ENCODE data around the gene PAX2.

PAX2 gene

DNA sequence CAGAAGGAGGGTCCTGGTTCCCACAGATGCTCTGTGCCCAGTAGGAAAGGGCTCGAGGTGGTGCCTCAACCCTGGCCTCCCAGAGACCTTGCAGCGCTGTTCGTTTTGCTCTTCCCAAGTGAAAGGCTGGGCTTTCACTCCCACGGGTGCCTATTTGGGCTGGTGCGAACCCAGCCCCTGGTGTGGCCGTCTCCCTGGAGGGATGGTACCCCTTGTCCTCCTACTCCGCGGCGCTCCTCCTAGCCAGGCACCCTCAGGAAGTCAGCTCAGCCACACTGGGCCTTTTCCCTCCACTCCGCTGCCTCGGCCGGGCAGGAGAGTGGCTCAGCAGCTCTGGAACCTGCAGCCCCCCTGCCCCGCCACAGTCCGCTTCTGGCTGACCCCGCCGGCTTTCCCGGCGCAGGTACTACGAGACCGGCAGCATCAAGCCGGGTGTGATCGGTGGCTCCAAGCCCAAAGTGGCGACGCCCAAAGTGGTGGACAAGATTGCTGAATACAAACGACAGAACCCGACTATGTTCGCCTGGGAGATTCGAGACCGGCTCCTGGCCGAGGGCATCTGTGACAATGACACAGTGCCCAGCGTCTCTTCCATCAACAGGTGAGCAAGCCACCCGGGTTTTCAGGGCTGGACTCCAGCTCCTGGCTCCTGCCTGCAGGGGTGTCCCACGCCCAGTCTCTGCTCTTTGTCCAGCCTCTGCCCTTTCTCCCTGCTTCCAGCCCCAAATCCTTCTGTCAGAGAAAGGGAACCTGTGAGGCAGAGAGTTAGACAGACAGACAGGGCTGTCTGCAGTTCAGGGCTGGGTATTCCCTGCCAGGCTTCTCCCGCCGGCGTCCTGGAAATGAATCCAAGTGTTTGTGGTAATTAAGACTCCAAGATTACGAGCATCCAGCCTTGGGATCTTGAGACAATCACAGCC, 5.2 kb downstream of the PAX2 start:
- no peak overlapping the region for H3K27ac ChIP-seq (ENCODE audit: low read length)
- H3K4me1 ChIP-seq (ENCODE audit: control insufficient read depth in 1 of 2, insufficient read depth in 2 of 2, low read length in 2 of 2): peaks cover 0 to 39% of the 10 kb centered on the region in 2 donors
- peaks cover 77% of the 10 kb centered on the region for H3K27me3 ChIP-seq (ENCODE audit: low read depth, low read length)
- H3K36me3 ChIP-seq (ENCODE audit: control insufficient read depth in 1 of 2, insufficient read depth in 2 of 2, low read length in 2 of 2): no peaks in the 10 kb centered on the region
- no peaks in the 10 kb centered on the region for H3K9me3 ChIP-seq (ENCODE audit: control insufficient read depth in 1 of 2, low read length in 2 of 2)
- no peak overlapping the region for H3K4me3 ChIP-seq (ENCODE audit: low read depth in 1 of 2, low read length in 2 of 2)

DNA sequence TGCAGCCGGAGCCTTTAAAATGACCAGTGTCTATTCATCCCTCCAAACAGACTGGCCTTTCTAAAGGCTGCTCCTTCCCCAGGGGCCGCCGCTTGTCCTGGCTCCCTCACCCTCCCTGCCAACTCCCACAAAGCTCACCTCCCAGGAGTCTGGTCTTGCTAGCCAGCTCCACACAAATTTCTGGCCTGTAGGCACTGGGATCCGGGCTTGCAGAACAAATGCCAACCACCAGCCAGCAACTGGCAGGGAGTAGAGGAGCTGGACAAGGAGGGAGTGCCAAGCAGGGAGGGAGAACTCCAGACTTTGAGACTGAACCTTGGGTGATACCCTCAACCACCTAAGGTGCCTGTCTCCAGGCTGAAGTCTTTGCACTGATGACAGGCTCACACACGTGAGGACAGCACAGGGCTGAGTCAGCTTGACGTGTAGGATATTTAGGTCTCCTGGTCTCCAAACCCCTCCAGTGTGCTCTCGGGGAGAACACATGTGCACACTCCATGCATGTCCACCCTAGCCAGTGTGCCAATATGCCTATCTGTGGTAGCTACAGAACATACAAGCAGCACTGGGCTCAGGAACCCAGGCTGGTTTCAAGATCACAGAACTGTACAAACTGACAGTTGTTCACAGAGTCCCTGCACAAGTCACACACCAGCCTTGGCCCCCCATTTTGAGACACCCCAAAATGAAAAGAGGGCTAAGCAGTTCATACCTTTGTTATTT, 6.0 kb downstream of the PAX2 start:
- peaks cover 0 to 32% of the 10 kb centered on the region in 2 donors for H3K4me1 ChIP-seq (ENCODE audit: control insufficient read depth in 1 of 2, insufficient read depth in 2 of 2, low read length in 2 of 2)
- H3K36me3 ChIP-seq (ENCODE audit: control insufficient read depth in 1 of 2, insufficient read depth in 2 of 2, low read length in 2 of 2): no peaks in the 10 kb centered on the region
- no peak overlapping the region for H3K27ac ChIP-seq (ENCODE audit: low read length)
- H3K9me3 ChIP-seq (ENCODE audit: control insufficient read depth in 1 of 2, low read length in 2 of 2): no peaks in the 10 kb centered on the region
- H3K4me3 ChIP-seq (ENCODE audit: low read depth in 1 of 2, low read length in 2 of 2): no peak overlapping the region
- H3K27me3 ChIP-seq (ENCODE audit: low read depth, low read length): peaks cover 75% of the 10 kb centered on the region

DNA sequence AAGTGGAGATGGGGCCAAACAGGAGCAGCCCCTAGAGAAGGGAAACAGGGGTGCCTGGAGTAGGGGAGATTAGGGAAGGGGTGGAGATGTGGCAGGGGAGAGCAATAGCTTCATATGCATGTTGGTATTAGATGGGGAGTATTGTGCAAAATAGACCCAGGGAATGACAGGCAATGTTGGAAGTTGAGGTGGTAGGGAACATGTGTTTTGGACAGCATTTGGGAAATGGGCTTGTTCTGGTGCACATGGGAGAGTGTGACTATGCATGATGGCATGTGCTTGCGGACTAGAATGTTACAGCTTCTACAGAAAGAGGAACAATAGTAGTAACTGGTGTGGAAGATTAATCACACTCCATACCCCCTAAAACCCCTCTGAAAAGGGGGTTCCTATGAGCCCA, 10.4 kb downstream of the PAX2 start:
- Histone ChIP-seq H3K9me3 (ENCODE audit: control insufficient read depth in 1 of 2, low read length in 2 of 2) (no peaks in the 10 kb centered on the region), H3K36me3 (ENCODE audit: control insufficient read depth in 1 of 2, insufficient read depth in 2 of 2, low read length in 2 of 2) (no peaks in the 10 kb centered on the region), H3K27me3 (ENCODE audit: low read depth, low read length) (peaks cover 68% of the 10 kb centered on the region), H3K27ac (ENCODE audit: low read length) (no peak overlapping the region), H3K4me1 (ENCODE audit: control insufficient read depth in 1 of 2, insufficient read depth in 2 of 2, low read length in 2 of 2) (no peaks in the 10 kb centered on the region), H3K4me3 (ENCODE audit: low read depth in 1 of 2, low read length in 2 of 2) (no peak overlapping the region)

DNA sequence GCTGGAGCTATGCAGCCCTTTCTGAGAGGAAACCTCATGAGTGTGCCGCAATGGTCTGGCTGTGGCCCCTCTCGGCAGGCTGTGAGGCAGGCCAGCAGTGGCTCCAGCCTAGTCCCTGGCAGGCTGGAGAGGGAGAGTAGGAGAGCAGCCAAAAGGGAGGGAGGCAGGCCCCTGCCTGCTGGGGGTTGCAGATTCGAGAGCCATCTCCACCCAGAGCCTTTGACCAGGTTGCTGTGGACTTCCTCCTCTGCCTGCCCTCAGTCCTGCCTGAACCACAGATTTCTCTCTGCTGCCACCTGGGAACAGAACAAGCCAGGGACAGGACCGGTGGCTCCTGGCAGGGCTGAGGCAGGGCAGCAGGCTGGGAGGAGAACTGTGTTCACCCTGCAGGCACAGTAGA, 13.9 kb downstream of the PAX2 start:
- no peaks in the 10 kb centered on the region for H3K4me1 ChIP-seq (ENCODE audit: control insufficient read depth in 1 of 2, insufficient read depth in 2 of 2, low read length in 2 of 2)
- H3K36me3 ChIP-seq (ENCODE audit: control insufficient read depth in 1 of 2, insufficient read depth in 2 of 2, low read length in 2 of 2): no peaks in the 10 kb centered on the region
- H3K27ac ChIP-seq (ENCODE audit: low read length): no peak overlapping the region
- no peaks in the 10 kb centered on the region for H3K9me3 ChIP-seq (ENCODE audit: control insufficient read depth in 1 of 2, low read length in 2 of 2)
- no peak overlapping the region for H3K4me3 ChIP-seq (ENCODE audit: low read depth in 1 of 2, low read length in 2 of 2)
- H3K27me3 ChIP-seq (ENCODE audit: low read depth, low read length): peaks cover 38% of the 10 kb centered on the region

DNA sequence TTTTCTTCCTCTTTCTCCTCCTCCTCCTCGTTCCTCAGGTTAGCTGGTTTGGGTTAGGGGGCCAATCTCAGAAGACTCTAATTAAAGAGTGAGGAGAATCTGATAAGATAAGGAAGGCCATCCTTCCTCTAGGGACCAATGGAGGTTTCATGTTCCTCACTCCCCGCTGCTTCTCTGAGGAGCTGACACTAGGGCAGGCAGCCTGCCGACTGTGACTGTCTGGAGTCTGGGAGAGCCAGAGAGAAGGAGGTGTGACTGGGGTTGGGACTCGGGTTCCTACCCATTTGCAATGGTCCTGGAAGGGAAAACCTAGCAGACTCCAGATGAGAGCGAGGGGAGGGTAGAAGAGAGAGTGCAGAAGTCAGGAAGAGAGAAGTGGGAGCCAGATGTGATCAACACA, 15.3 kb downstream of the PAX2 start:
- H3K27me3 ChIP-seq (ENCODE audit: low read depth, low read length): peaks cover 35% of the 10 kb centered on the region
- no peak overlapping the region for H3K27ac ChIP-seq (ENCODE audit: low read length)

DNA sequence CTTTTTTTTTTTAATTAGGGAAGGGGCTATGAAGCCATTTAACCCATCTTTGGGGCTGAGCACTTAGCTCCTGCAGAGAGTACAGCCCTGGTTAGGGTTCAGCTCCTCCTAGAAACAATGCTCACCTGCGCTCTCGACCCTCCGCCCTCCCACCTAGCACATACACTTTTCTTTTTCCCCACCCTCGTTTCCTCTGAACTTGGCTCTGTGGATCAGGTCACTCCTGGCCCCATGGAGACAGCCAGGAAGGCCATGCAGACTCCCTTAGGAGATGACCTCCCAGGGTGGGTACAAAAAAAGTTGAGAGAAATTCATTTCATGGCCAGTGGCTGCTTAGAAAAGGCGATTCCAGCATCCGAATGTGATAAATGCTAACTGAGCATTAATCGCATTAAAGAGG, 15.8 kb downstream of the PAX2 start:
- H3K36me3 ChIP-seq (ENCODE audit: control insufficient read depth in 1 of 2, insufficient read depth in 2 of 2, low read length in 2 of 2): no peaks in the 10 kb centered on the region
- no peaks in the 10 kb centered on the region for H3K9me3 ChIP-seq (ENCODE audit: control insufficient read depth in 1 of 2, low read length in 2 of 2)
- H3K4me3 ChIP-seq (ENCODE audit: low read depth in 1 of 2, low read length in 2 of 2): no peak overlapping the region
- no peaks in the 10 kb centered on the region for H3K4me1 ChIP-seq (ENCODE audit: control insufficient read depth in 1 of 2, insufficient read depth in 2 of 2, low read length in 2 of 2)
- H3K27me3 ChIP-seq (ENCODE audit: low read depth, low read length): peaks cover 36% of the 10 kb centered on the region
- no peak overlapping the region for H3K27ac ChIP-seq (ENCODE audit: low read length)

More for the DNA sequence above, 15.3 kb downstream of the PAX2 start:
- Histone ChIP-seq H3K36me3 (ENCODE audit: control insufficient read depth in 1 of 2, insufficient read depth in 2 of 2, low read length in 2 of 2) (no peaks in the 10 kb centered on the region), H3K4me1 (ENCODE audit: control insufficient read depth in 1 of 2, insufficient read depth in 2 of 2, low read length in 2 of 2) (no peaks in the 10 kb centered on the region), H3K4me3 (ENCODE audit: low read depth in 1 of 2, low read length in 2 of 2) (no peak overlapping the region), H3K9me3 (ENCODE audit: control insufficient read depth in 1 of 2, low read length in 2 of 2) (no peaks in the 10 kb centered on the region)

DNA sequence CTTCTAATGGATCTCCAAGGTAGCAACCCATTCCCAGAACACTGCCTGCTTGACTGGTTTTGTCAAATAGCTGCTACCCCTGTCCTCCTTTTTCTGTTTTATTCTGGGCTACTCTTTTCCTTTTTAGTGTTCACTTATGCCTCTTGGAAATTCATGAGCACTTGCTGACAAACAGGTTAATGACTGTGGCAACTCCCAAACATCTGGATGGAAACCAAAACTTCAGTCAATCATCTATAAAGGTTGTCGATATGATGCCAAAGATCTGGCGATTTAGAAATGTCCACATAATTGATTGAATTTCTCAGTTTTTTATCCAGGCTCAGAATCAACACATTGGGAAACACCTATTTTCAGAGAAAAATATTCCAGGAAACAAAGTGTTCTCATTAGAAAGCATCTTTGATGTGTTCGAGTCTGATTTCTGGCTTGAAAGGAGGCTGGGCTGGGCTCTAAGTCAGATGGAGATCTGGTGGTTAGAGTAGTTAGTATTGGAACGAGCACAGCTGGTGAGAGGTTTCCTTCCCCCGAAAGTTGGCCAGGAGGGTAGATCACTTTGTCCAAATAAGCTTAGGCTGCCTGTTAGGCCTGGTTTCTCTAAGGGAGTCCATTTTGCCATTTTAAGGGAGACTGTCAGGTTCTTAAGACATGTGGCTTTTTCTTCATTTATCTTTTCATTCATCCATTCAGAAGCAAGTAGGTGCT, 17.8 kb downstream of the PAX2 start:
- Histone ChIP-seq H3K27ac (ENCODE audit: low read length) (no peak overlapping the region), H3K9me3 (ENCODE audit: control insufficient read depth in 1 of 2, low read length in 2 of 2) (no peaks in the 10 kb centered on the region), H3K27me3 (ENCODE audit: low read depth, low read length) (peaks cover 23% of the 10 kb centered on the region), H3K4me1 (ENCODE audit: control insufficient read depth in 1 of 2, insufficient read depth in 2 of 2, low read length in 2 of 2) (no peaks in the 10 kb centered on the region), H3K4me3 (ENCODE audit: low read depth in 1 of 2, low read length in 2 of 2) (no peak overlapping the region), H3K36me3 (ENCODE audit: control insufficient read depth in 1 of 2, insufficient read depth in 2 of 2, low read length in 2 of 2) (no peaks in the 10 kb centered on the region)

DNA sequence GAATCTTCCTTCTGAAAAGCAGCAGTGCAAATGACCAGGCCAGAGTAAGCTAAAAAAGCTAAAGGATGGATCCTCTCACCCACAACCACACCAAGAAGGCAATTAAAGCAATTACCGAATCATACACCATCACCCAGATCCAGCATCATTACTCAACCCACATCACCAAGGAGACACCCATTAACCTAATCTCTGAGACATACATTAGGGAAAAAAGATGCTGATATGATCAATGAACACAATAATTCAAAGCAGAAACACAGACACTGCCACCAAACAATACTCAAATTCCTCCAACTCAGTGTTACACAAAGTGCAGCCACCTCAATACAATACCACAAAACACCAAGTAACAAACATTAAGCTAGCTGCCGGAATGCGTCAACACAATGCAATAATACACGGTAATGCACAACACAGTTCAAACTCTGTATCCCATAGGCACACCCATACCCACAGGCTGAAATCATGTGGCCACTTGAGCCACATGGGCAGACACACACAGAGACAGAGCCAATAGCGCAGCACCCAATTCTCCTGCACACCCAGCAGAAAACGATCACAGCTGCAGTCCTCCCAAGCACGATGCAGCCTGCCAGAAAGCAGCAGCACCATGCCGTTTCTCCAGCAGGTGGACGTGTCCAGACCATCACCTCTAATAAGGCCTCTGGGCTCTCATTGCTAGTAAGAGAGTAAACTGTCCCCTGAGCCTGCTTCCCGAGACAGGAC, 21.5 kb downstream of the PAX2 start:
- H3K9me3 ChIP-seq (ENCODE audit: control insufficient read depth in 1 of 2, low read length in 2 of 2): no peaks in the 10 kb centered on the region
- H3K36me3 ChIP-seq (ENCODE audit: control insufficient read depth in 1 of 2, insufficient read depth in 2 of 2, low read length in 2 of 2): no peaks in the 10 kb centered on the region
- H3K27ac ChIP-seq (ENCODE audit: low read length): no peak overlapping the region
- peaks cover 4% of the 10 kb centered on the region for H3K27me3 ChIP-seq (ENCODE audit: low read depth, low read length)
- no peaks in the 10 kb centered on the region for H3K4me1 ChIP-seq (ENCODE audit: control insufficient read depth in 1 of 2, insufficient read depth in 2 of 2, low read length in 2 of 2)
- H3K4me3 ChIP-seq (ENCODE audit: low read depth in 1 of 2, low read length in 2 of 2): no peak overlapping the region

DNA sequence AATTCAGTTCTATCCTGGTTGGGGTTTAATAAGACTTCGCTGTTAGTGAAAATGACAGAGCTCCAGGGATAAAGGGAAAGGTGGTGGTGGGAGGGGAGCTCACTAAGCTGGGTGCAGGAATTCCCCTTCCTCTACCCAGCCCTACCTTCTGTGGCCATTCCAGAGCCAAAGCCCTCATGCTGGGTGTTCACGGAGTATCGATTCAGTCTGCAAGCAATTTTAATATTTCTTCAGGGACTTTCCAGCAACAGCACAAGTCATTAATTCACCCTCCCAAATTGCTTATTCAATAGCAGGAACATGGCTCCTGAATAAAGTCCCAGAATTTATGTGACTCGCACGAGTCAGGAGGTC, 22.0 kb downstream of the PAX2 start:
- H3K27me3 ChIP-seq (ENCODE audit: low read depth, low read length): peaks cover 4% of the 10 kb centered on the region
- H3K4me1 ChIP-seq (ENCODE audit: control insufficient read depth in 1 of 2, insufficient read depth in 2 of 2, low read length in 2 of 2): no peaks in the 10 kb centered on the region
- no peaks in the 10 kb centered on the region for H3K9me3 ChIP-seq (ENCODE audit: control insufficient read depth in 1 of 2, low read length in 2 of 2)
- no peak overlapping the region for H3K27ac ChIP-seq (ENCODE audit: low read length)
- H3K36me3 ChIP-seq (ENCODE audit: control insufficient read depth in 1 of 2, insufficient read depth in 2 of 2, low read length in 2 of 2): no peaks in the 10 kb centered on the region
- no peak overlapping the region for H3K4me3 ChIP-seq (ENCODE audit: low read depth in 1 of 2, low read length in 2 of 2)

DNA sequence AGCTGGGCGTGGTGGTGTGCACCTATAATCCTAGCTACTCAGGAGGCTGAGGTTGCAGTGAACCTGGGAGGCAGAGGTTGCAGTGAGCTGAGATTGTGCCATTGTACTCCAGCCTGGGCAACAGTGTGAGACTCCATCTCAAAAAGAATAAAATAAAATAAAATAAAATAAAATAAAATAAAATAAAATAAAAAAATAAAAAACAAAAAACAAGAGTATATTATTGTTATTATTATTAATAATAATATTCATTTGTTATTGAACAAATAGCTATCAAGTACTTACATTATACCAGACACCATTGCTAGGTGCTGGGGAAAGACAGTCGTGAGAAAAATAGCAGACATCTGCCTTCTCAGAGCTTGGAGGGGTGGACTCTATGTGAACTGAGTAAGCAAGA, 24.1 kb downstream of the PAX2 start:
- Histone ChIP-seq H3K9me3 (ENCODE audit: control insufficient read depth in 1 of 2, low read length in 2 of 2) (no peaks in the 10 kb centered on the region), H3K27me3 (ENCODE audit: low read depth, low read length) (peaks cover 8% of the 10 kb centered on the region), H3K4me3 (ENCODE audit: low read depth in 1 of 2, low read length in 2 of 2) (no peak overlapping the region), H3K27ac (ENCODE audit: low read length) (no peak overlapping the region), H3K36me3 (ENCODE audit: control insufficient read depth in 1 of 2, insufficient read depth in 2 of 2, low read length in 2 of 2) (no peaks in the 10 kb centered on the region), H3K4me1 (ENCODE audit: control insufficient read depth in 1 of 2, insufficient read depth in 2 of 2, low read length in 2 of 2) (no peaks in the 10 kb centered on the region)

DNA sequence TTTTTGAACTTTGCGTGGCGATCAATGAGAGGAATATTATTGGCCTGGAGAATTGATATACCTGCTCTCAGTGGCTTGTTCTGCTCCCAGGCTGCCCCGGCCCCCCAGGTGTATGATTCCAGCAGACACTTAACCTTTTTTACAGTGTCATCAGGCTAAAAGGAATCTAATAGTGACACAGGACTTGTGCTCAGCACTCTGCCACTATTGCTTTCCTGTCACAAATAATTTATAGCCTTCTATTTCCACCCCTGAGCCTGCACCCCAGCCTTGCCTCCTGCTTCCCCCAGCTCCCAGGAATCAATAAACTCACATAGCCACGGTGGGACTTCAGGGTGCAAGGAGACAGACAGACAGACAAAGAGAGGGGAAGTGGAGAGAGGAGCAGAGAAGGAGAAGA, 28.3 kb downstream of the PAX2 start:
- peaks cover 4% of the 10 kb centered on the region for H3K27me3 ChIP-seq (ENCODE audit: low read depth, low read length)
- H3K9me3 ChIP-seq (ENCODE audit: control insufficient read depth in 1 of 2, low read length in 2 of 2): no peaks in the 10 kb centered on the region
- H3K27ac ChIP-seq (ENCODE audit: low read length): no peak overlapping the region

More for the DNA sequence above, 28.3 kb downstream of the PAX2 start:
- Histone ChIP-seq H3K4me1 (ENCODE audit: control insufficient read depth in 1 of 2, insufficient read depth in 2 of 2, low read length in 2 of 2) (no peaks in the 10 kb centered on the region), H3K4me3 (ENCODE audit: low read depth in 1 of 2, low read length in 2 of 2) (no peak overlapping the region), H3K36me3 (ENCODE audit: control insufficient read depth in 1 of 2, insufficient read depth in 2 of 2, low read length in 2 of 2) (no peaks in the 10 kb centered on the region)

Data from muscle layer of duodenum (tissue), 2 donors.